GM23338 (cell line): ENCODE results near the gene NFATC1.

ENCODE experiments used
- CREB1 ChIP-seq: fragments of 250-450 bp; sonication (Bioruptor Pico); IDR thresholded peaks from 2 replicates; pipeline ENCODE4 v1.5.0; 2020; ENCODE audit warnings: low read depth, mild to moderate bottlenecking, moderate library complexity
- EZH2 ChIP-seq: fragments of 200-600 bp; sonication (generic); IDR thresholded peaks from one replicate; pipeline ENCODE4 v1.8.0; 2017; ENCODE audit warnings: antibody characterized with exemption, mild to moderate bottlenecking, low read depth; ENCODE audit not compliant: unreplicated experiment
- EZH2phosphoT487 ChIP-seq: fragments of 200-600 bp; sonication (generic); IDR thresholded peaks from one replicate; pipeline ENCODE4 v1.8.1; 2018; ENCODE audit warnings: antibody characterized with exemption; ENCODE audit not compliant: unreplicated experiment
- JUNB ChIP-seq: IDR thresholded peaks from one replicate; pipeline ENCODE4 v1.6.1; 2016; ENCODE audit warnings: antibody characterized with exemption; ENCODE audit not compliant: unreplicated experiment
- POLR2AphosphoS5 ChIP-seq: IDR thresholded peaks from 2 replicates; pipeline ENCODE4 v1.6.1; 2016; ENCODE audit warnings: antibody characterized with exemption, low read depth
- TF ChIP-seq, protein P1 (sequence below), 2 experiments: fragments of 200-600 bp in 1 of 2; sonication (generic) in 1 of 2; conservative IDR thresholded peaks; 2 replicates each; pipeline versions ENCODE4 v1.5.1 to v1.6.1; 2016 to 2017; ENCODE audit warnings: antibody characterized with exemption in 2 of 2, low read depth in 2 of 2, mild to moderate bottlenecking in 2 of 2, moderate library complexity in 1 of 2
- TF ChIP-seq, protein P2 (sequence below): IDR thresholded peaks from one replicate; pipeline ENCODE4 v1.6.1; 2018; ENCODE audit warnings: antibody characterized with exemption; ENCODE audit not compliant: unreplicated experiment

DNA sequence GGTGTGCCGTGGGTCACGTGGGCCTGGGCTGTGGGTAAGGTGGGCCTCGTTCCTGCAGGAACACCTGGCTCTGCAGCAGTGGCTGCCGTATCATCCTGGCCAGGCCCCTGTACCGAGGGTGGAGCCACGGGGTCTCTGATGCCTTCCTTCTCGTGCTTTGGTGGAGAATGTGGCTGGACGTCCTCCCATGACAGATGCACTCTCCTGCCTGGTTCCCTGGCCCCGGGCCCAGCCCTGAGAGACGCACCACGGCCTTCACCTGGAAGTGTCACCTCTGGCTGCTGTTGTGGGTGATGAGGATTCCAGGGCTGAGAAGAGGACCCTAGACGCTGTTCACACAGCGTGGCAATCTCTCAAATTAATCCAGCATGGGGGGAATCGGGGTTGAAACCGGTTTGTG lies 49.5 kb downstream of the NFATC1 start:
- TF ChIP-seq, protein P1, sequence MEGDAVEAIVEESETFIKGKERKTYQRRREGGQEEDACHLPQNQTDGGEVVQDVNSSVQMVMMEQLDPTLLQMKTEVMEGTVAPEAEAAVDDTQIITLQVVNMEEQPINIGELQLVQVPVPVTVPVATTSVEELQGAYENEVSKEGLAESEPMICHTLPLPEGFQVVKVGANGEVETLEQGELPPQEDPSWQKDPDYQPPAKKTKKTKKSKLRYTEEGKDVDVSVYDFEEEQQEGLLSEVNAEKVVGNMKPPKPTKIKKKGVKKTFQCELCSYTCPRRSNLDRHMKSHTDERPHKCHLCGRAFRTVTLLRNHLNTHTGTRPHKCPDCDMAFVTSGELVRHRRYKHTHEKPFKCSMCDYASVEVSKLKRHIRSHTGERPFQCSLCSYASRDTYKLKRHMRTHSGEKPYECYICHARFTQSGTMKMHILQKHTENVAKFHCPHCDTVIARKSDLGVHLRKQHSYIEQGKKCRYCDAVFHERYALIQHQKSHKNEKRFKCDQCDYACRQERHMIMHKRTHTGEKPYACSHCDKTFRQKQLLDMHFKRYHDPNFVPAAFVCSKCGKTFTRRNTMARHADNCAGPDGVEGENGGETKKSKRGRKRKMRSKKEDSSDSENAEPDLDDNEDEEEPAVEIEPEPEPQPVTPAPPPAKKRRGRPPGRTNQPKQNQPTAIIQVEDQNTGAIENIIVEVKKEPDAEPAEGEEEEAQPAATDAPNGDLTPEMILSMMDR (conservative IDR thresholded peaks at IDR 0.05; ENCODE audit: low read depth in 2 of 2) = no peak
- TF ChIP-seq EZH2 (no peak), POLR2AphosphoS5 (no peak), EZH2phosphoT487 (no peak), CREB1 (CRISPR knock-in tag) (no peak), JUNB (no peak)
- TF ChIP-seq, protein P2, sequence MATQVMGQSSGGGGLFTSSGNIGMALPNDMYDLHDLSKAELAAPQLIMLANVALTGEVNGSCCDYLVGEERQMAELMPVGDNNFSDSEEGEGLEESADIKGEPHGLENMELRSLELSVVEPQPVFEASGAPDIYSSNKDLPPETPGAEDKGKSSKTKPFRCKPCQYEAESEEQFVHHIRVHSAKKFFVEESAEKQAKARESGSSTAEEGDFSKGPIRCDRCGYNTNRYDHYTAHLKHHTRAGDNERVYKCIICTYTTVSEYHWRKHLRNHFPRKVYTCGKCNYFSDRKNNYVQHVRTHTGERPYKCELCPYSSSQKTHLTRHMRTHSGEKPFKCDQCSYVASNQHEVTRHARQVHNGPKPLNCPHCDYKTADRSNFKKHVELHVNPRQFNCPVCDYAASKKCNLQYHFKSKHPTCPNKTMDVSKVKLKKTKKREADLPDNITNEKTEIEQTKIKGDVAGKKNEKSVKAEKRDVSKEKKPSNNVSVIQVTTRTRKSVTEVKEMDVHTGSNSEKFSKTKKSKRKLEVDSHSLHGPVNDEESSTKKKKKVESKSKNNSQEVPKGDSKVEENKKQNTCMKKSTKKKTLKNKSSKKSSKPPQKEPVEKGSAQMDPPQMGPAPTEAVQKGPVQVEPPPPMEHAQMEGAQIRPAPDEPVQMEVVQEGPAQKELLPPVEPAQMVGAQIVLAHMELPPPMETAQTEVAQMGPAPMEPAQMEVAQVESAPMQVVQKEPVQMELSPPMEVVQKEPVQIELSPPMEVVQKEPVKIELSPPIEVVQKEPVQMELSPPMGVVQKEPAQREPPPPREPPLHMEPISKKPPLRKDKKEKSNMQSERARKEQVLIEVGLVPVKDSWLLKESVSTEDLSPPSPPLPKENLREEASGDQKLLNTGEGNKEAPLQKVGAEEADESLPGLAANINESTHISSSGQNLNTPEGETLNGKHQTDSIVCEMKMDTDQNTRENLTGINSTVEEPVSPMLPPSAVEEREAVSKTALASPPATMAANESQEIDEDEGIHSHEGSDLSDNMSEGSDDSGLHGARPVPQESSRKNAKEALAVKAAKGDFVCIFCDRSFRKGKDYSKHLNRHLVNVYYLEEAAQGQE = no peak
